ENCODE data around the gene NAGA.
A peak's percentile ranks its signal among the peaks of the same experiment; 100 is the strongest.
"Not testable (repeated sequence)": the region's sequence is repeated elsewhere in the genome, so short reads cannot be mapped to it uniquely, and the experiment has no call there.

NAGA gene

GRCh38 chr22:42070517-42071422, at the start of gene NAGA:
TSS of gene NAGA (minus strand) at chr22:42070812. CDS start at chr22:42070297, 515 bp downstream.
- DNase-seq: peak; percentile 91

DNA sequence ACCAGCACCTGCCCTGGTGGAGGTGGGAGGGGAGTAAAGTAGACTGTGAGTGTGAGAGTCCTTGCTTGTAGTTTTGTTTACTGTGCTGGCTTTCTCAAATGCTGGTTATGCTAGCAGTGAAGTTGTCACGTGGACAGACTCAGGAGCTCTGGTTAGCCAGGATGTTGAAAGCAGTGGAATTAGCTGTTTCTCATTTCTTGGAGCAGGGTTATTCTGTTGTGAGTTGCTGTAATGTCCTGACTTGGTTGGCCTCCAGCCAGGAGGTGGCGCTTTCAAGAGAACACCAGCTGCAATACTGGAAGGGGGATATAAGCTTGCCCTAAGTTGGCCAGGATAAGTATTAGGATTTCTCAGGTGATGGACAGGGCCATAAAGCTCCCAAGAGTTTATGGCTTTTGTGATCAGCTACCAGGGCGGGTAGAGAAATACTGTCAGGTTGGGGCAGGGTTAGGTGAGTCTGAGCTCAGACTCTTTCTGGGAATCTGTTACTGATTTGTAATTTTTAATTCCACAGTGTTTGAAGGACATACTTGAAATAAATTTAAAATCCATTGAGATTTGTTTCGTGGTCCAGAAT, 46.3 kb upstream of the NAGA start:
- no peak for DNase-seq

- not testable (repeated sequence) for DNase-seq
Observed at GRCh38 chr22:42115420-42115830, 44.8 kb upstream of the NAGA start.

GRCh38 chr22:42114721-42115120, 44.1 kb upstream of the NAGA start:
- DNase-seq: no peak

DNA sequence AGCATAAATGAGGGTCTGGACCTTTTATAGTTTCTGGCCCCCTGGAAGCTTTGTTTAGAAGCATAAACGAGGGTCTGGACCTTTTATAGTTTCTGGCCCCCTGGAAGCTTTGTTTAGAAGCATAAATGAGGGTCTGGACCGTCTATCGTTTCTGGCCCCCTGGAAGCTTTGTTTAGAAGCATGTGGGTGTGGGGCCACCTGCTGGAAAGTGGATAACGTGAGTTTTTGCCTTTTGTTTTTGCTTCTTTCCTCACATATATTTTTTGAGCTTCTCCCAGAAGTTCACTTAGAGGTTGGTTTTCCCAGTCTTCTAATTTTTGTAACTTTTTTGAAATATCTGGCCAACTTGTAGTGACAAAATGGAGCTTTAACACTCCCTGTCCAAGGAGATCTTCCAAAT, 42.2 kb upstream of the NAGA start:
- DNase-seq: not testable (repeated sequence)

GRCh38 chr22:42111798-42112197, 41.2 kb upstream of the NAGA start:
- no peak for DNase-seq

GRCh38 chr22:42108848-42109247, 38.2 kb upstream of the NAGA start:
- DNase-seq: no peak

- not testable (repeated sequence) for DNase-seq
Observed at GRCh38 chr22:42104332-42104860, 33.8 kb upstream of the NAGA start.

DNA sequence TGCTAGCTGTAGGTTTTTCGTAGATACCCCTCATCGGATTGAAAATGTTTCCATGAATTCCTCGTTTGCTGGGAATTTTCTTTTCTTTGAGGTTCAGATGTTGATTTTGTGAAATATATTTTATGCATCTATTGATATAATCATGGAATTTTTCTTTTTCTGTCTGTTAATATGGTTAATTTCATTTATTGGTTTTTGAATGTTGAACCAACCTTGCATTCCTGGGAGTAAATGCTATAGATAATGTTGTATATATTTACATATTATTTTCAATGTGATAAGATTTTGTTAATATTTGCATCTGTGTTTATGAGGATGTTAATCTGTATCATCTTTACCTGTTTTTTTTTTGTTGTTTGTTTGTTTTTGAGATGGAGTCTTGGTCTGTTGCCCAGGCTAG, 30.6 kb upstream of the NAGA start:
- no peak for DNase-seq

DNA sequence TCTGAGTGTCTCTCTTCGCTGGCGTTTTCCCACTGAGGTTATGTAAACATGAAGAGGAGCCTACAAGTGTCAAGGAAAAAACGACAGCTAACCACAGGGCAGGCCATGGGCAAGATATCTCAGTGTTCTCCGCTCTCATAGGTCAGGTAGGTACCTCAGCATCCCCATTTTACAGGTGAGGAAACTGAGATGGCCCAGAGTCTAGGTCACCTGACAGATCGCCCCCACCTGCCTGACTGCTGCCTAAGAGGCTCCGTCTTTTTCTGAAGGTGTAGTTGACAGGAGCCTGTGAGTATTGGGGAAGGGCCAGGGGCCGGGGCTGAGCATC, 20.8 kb upstream of the NAGA start:
- DNase-seq: no peak

DNA sequence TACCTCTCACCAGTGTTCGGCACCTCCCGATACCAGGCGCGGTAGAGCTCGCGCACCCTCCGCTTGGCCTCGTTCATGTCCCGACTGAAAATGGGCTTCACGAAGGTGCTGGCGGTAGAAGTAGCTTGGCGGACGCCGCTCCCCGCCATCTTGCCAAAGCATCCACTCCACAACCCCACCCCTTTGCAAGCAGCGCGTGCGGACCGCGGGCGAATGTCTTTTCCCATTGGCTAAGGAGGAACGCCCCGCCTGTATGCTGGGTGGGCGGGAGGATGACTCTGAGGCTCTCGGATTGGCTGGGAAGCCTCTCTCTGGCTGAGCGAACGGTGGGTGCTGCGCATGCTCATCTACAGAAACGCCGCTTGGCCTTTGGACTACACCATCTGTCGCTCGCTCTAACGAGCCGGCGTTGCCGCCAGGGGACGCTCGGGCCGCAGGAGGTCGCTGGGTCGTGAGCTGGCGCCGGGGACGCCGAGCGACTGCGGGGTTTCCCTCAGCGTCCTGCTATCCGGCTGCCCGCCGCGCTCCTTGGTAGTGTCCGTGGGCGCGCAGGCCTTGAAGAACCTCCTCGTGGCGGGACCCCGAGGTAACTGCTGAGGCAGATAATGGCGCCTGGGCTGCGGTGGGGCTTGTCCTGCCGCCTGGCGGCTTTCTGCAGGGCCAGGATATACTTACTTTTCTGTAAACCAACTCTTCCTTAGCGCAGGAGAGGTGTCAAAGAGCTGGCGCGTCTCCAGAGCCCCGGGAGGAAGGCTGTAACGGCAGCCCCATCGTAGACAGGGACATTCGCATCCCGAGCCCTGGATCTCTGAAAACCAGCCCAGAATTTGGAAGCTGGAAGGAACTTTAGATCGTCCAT, 20.2 kb upstream of the NAGA start, which contains the start of gene NDUFA6:
Gene NDUFA6, minus strand, starts transcription at position 177 of the 859 bp plus-strand sequence. Its CDS starts 28 bp downstream, at position 149.
- peak; percentile 98 for DNase-seq

DNA sequence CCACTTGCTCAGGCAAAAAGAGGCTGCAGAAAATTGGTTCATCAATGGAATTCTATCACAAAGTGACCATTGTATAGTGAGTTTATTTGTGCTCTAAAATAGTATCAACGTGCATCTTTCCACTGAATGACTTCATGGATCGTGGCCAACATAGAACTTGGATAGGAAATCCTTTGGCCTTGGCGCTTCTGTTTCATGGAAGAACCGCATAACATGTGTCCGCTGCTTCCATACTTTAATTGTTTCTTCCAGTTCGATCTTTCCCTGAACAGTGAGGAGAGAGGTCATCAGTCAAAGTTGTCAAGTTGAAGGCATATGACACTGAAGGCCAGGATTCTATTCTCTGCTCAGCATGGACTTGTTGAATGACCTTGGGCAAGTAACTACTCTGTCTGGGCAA, 15.4 kb upstream of the NAGA start:
- no peak for DNase-seq

- DNase-seq: no peak
Observed at GRCh38 chr22:42084874-42085273, 14.3 kb upstream of the NAGA start.

- no peak for DNase-seq
Observed at GRCh38 chr22:42083119-42083518, 12.5 kb upstream of the NAGA start.

DNA sequence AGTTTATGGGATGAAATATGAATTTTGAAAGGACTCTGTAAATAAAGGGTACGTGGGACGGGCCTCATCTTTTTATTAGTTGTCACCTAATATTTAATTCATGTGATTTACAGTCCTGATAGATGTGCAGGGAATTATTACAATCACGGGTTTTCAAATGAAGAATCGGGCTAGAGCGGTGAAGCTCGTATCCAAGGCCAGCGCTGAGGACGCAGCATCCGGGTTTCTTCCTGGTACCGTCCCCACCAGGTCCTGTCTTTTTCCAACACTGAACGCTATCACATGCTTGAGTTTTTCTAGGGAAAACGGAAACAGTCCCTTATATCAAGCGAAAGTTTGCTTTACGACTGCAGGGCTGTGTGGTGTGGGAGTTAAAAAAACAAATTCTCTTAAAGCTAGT, 9.7 kb upstream of the NAGA start:
- DNase-seq: peak; percentile 16

DNA sequence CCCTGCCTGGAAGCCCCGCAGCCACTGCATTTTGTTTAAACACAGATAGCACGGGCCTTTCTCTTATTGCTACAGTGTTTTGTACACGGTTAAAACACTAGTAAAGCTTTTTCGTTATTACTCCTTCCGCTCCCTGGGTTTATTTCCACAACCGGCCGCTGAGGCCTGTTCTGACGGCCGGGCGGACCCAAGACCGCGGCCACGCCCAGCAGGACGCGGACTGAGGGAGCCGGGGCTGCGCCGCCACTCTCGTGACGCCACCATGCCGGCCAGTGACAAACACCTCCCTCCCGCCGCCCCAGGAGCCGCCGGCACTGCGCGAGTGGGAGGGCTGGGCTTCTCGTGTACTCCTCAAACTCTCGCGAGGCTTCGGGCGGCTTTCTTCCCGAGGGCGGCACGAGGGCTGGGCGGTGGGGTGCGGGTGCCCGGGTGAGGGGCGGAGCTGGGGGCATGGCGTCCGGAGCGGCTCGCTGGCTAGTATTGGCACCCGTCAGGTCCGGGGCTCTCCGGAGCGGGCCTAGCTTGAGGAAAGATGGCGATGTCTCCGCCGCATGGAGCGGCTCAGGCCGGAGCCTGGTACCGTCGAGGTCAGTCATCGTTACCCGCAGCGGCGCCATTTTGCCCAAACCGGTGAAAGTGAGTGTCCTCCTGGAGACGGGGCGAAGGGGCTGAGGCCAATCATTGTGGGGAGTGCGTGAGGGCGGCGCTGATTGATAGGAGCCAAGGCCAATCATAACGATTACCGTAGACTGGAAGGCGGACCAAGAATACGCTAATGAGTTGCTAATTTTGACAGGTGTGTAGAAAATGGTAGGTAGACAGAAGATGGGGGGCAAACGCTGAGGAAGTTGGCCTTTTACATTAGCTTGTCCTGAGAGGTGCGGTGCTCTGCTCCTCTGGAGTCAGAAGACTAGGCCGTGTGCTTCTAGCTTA, 9.0 kb upstream of the NAGA start, which contains the start of gene SMDT1:
Gene SMDT1, plus strand, starts transcription at position 382 of the 933 bp plus-strand sequence. Its CDS starts 69 bp downstream, at position 451.
- DNase-seq: peak; percentile 95

- no peak for DNase-seq
Observed at GRCh38 chr22:42078469-42079318, 8.1 kb upstream of the NAGA start.

- no peak for DNase-seq
Observed at GRCh38 chr22:42077486-42078125, 7.0 kb upstream of the NAGA start.

- DNase-seq: no peak
Observed at GRCh38 chr22:42076764-42077485, 6.3 kb upstream of the NAGA start.
